Lower lobe of right lung (tissue), 2 donors: ENCODE measurements around the gene IMMP2L. TPM values are rescaled to one million over a fixed set of nuclear protein-coding genes. Genes with fewer than 3 reads are reported as not detected.

Source experiments
- ATAC-seq, 2 donors: fragments of 200-7000 bp; cut with Tn5 transposase; one replicate each; pipeline ENCODE4 v1.9.1; 2020 to 2022; ENCODE audit warnings: mild to moderate bottlenecking in 2 of 2, moderate library complexity in 2 of 2
- DNase-seq: peaks from one replicate; pipeline ENCODE4 v3.0.0-alpha.2; 2020
- H3K27ac ChIP-seq: fragments of 200-600 bp; one replicate; pipeline ENCODE4 v1.8.0; 2022
- H3K27me3 ChIP-seq: fragments of 200-600 bp; one replicate; pipeline ENCODE4 v1.8.0; 2022; ENCODE audit warnings: low read depth
- H3K36me3 ChIP-seq: fragments of 200-600 bp; one replicate; pipeline ENCODE4 v1.8.0; 2022; ENCODE audit warnings: mild to moderate bottlenecking
- H3K4me1 ChIP-seq: fragments of 200-600 bp; one replicate; pipeline ENCODE4 v1.8.0; 2022
- H3K4me3 ChIP-seq: fragments of 200-600 bp; one replicate; pipeline ENCODE4 v1.8.0; 2022; ENCODE audit warnings: mild to moderate bottlenecking
- H3K9me3 ChIP-seq: fragments of 200-600 bp; one replicate; pipeline ENCODE4 v1.8.0; 2022
- CTCF ChIP-seq: fragments of 200-600 bp; IDR thresholded peaks from one replicate; pipeline ENCODE4 v1.8.0; 2022; ENCODE audit warnings: antibody characterized with exemption, mild to moderate bottlenecking
- intact Hi-C: fragments of 100-400 bp; cut with DNase I; formaldehyde crosslinking; loops from one replicate; pipeline ENCODE4 v1.11.0; 2022
- total RNA-seq: library from RNA; stranded (reverse); fragmentation: NEBNext Ultra II Directional; extraction: Animal tissue kit (Norgen Biotek cat#: 25700); gene quantifications from one replicate; pipeline ENCODE4 v1.2.1, GENCODE V29; 2021
- donor health status: DM: no; HTN: yes; CAD: no; lungs with severe emphysema.

Gene IMMP2L
- total RNA-seq, 1 donor from 2014 or later, result 14.7 TPM

DNA sequence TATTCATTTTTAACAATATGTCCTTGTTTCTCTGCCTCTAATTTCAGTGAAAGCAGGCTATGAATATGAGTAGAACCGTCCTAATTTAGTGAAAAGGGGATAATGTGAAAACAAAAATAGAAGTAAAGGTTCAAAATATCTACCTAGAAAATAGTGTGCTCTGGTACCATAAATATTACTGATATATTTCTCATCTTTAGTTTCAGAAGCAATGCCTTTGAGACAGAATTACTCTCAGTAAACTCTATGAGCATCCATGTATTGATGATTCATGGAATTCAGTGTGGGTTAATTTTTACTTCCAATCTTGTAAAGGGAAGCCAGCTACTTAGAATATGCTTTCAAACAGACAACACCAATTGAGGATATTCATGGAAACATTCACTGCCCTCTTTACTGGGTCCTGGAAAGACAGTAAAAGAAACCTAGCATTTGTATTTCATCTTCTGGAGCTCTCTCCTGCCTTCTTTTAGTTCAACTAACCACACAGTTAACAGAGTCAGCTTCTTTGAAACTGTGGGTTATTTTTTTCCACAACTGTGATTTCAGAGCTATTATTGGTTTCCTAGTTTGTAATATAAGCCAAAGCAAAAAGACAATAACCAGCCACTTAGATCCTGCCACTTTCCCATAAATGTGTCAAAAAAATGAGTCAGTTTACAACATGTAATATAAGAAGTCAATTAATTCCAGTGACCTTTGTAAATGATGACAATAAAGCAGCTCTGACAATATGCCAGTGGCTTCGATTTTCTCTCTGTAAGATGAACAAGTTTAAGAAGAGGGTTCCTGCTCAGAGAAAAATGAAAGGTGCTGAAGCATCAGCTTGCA is 469.7 kb downstream of the IMMP2L start:
- DNase-seq, result no peak
- no peak for TF ChIP-seq CTCF
- ATAC-seq, result no peak
- H3K27me3 ChIP-seq, result no peaks in the 10 kb centered on the region
- H3K36me3 ChIP-seq, result no peaks in the 10 kb centered on the region
- intact Hi-C loops, result no loop called here
- H3K27ac ChIP-seq, result peak overlapping the region; percentile 21
- H3K4me3 ChIP-seq, result peak overlapping the region; percentile 43
- peaks cover 5% of the 10 kb centered on the region for H3K4me1 ChIP-seq
- H3K9me3 ChIP-seq, result no peaks in the 10 kb centered on the region

- no peak for TF ChIP-seq CTCF
- intact Hi-C loops, result no loop called here
- H3K4me1 ChIP-seq, result peaks cover 5% of the 10 kb centered on the region
- peak overlapping the region; percentile 43 for H3K4me3 ChIP-seq
- H3K27me3 ChIP-seq, result no peaks in the 10 kb centered on the region
- H3K9me3 ChIP-seq, result no peaks in the 10 kb centered on the region
- H3K36me3 ChIP-seq, result no peaks in the 10 kb centered on the region
- ATAC-seq, result peak in 1 of 2 donors; percentile 15
- DNase-seq, result no peak
- H3K27ac ChIP-seq, result peak overlapping the region; percentile 21
Observed at GRCh38 chr7:111091593-111092358, 470.5 kb downstream of the IMMP2L start.

GRCh38 chr7:111090846-111091245 is 471.4 kb downstream of the IMMP2L start, which contains the start of gene LRRN3:
LRRN3 (plus strand) TSS chr7:111091127; CDS start chr7:111122773, 31,646 bp downstream.
- DNase-seq, result no peak
- intact Hi-C loops, result no loop called here

GRCh38 chr7:111089822-111090426 is 472.4 kb downstream of the IMMP2L start:
- peak in 1 of 2 donors; percentile 77 for ATAC-seq
- intact Hi-C loops, result no loop called here
- H3K27me3 ChIP-seq, result no peaks in the 10 kb centered on the region

More at GRCh38 chr7:111090846-111091245, 471.4 kb downstream of the IMMP2L start, which contains the start of gene LRRN3:
- Histone ChIP-seq H3K36me3 (no peaks in the 10 kb centered on the region), H3K4me3 (peak within 1 kb of the TSS; percentile 43), H3K9me3 (no peaks in the 10 kb centered on the region), H3K27me3 (no peaks in the 10 kb centered on the region), H3K27ac (peak within 1 kb of the TSS; percentile 21), H3K4me1 (peaks cover 5% of the 10 kb centered on the region)
- ATAC-seq, result peak; percentile 62 to 78
- TF ChIP-seq CTCF, result no peak

More at GRCh38 chr7:111089822-111090426, 472.4 kb downstream of the IMMP2L start:
- H3K36me3 ChIP-seq, result no peaks in the 10 kb centered on the region
- no peak overlapping the region for H3K27ac ChIP-seq
- DNase-seq, result no peak
- peaks cover 5% of the 10 kb centered on the region for H3K4me1 ChIP-seq
- no peak overlapping the region for H3K4me3 ChIP-seq
- H3K9me3 ChIP-seq, result no peaks in the 10 kb centered on the region
- TF ChIP-seq CTCF, result peak; percentile 75
